Activated CD4-positive, alpha-beta T cell treated with anti-CD3 and anti-CD28 coated beads for 48 hours (primary cell): ENCODE measurements around the gene IRF7.

Experiments used
- DNase-seq: peaks from one replicate; pipeline ENCODE4 v3.0.0-alpha.2; 2020

Gene IRF7

DNA sequence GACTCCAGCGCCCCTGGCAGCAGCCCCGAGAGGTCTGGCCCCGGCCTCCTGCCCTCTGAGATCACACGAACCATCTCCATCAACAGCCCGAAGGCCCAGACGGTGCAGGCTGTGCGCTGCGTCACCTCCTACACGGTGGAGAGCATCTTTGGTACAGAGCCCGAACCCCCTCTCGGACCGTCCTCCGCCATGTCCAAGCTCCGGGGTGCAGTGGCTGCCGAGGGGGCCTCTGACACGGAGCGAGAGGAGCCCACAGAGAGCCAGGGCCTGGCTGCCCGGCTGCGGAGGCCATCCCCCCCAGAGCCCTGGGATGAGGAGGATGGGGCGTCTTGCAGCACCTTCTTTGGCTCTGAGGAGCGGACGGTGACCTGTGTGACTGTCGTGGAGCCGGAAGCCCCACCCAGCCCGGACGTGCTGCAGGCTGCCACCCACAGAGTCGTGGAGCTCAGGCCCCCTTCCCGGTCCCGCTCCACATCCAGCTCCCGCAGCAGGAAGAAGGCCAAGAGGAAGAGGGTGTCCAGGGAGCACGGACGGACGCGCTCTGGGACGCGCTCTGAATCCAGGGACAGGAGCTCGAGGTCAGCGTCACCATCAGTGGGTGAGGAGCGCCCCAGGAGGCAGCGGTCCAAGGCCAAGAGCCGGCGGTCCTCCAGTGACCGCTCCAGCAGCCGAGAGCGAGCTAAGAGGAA is 7.6 kb downstream of the IRF7 start:
- DNase-seq: no peak

DNA sequence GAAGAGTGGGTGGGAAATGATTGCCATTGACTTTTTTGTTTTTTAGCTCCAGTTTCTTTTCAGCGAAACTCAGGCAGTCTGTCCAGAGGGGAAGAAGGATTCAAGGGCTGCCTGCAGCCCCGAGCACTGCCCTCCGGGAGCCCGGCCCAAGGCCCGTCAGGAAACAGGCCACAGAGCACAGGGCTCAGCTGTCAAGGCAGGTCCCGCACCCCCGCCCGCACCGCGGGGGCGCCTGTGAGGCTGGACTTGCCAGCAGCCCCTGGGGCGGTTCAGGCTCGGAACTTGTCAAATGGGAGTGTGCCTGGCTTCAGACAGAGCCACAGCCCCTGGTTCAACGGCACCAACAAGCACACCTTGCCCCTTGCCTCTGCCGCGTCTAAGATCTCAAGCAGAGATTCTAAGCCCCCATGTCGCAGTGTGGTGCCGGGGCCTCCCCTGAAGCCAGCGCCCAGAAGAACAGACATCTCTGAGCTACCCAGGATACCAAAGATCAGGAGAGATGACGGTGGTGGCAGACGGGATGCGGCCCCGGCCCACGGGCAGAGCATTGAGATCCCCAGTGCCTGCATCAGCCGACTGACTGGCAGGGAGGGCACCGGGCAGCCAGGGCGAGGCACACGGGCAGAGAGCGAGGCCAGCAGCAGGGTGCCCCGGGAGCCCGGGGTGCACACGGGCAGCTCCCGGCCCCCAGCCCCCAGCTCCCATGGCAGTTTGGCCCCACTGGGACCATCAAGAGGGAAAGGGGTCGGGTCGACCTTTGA is 8.6 kb downstream of the IRF7 start:
- no peak for DNase-seq

DNA sequence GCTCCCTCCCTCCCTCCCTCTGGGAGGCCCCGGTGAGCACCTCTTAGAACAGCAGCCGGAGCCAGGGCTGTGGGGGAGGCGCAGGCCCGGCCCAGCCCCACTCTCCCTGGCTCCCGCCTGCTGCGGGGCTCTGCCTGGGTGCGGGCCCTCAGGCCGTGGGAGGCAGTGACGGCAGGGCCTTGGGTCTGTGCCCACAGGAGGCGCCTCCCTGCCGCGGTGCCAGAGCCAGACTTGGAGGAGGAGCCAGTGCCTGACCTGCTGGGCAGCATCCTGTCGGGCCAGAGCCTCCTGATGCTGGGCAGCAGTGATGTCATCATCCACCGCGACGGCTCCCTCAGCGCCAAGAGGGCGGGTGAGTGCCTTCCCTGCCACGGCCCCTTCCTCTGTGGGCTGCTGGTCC is 9.5 kb downstream of the IRF7 start:
- DNase-seq: no peak

DNA sequence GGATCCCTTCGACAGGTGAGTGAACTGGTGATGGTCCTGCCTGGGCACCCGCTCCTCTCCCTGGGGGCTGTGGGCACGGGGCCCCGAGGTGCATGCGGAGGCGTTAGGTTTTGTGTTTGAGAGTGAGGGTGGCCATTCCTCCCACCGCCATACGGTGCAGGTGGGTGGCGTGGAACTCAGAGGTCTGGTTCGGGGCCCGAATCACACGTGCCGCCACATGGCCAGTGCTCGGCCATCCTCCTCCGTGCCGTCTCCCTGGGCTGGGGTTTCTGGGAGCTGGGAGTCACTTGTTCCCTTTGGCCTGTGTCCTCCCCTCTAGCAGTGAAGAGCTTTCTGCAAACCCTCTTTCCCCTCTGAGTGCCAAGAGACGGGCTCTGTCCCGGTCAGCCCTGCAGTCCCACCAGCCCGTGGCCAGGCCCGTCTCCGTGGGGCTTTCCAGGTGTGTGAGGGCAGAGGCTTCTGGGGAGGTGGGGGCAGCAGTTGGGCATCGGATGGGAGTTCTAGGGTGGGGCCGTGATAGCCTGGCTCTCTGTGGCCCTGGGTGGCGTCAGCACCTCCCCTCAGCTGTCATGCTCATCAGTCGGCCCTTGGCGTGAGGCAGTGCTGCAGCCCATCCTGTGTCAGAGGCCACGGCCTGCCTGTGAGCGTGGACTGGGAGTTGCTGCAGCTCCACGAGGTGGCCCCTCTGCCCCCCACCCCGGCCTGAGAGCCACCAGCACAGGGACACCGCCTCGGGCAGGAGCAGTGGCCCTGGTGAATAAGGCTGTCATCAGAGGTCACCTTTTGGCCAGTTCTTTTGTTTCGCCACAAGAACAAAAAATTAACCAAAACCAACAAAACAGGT is 10.2 kb downstream of the IRF7 start:
- DNase-seq: no peak

DNA sequence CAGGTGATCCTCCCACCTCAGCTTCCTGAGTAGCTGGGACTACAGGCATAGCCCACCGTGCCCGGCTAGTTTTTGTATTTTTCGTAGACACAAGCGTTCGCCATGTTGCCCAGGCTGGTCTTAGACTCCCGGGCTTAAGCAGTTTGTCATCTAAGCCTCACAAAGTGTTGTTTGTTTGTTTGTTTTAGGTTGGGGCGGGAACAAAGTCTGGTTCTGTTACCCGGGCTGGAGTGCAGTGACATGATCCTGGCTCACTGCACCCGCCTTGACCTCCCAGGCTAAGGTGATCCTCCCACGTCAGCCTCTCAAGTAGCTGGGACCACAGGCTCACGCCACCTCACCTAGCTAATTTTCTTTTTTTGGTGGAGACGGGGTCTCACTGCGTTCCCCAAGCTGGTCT is 12.6 kb downstream of the IRF7 start:
- no peak for DNase-seq

DNA sequence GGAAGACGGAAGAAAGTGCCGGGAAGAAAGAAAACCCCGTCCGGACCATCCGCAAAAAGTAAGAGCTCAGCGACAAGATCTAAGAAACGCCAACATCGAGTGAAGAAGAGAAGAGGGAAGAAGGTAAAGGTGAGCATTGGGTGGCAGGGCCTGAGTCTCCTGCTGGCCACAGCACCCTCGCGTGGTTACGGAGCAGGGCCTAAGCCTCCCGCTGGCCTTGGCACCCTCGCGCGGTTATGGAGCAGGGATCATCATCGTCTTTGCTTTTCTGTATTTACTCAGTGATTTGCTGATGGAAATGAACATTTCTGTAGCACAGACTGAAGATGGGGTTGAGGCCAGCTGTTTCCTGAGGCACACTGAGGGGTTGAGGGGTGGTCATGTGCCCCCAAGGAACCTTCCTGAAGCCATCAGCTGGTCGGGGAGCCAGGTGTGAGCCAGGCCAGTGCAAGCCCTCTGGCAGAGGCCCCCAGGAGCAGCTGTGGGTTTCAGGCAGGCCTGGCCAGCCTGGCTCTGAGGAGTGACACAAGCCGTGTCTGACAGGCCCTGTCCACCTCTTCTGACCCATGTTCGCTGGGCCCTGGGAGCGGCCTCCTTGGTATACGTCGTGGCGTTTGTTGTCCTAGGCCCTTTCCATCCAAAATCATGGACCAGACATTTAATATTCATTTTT is 14.0 kb downstream of the IRF7 start:
- DNase-seq: no peak

DNA sequence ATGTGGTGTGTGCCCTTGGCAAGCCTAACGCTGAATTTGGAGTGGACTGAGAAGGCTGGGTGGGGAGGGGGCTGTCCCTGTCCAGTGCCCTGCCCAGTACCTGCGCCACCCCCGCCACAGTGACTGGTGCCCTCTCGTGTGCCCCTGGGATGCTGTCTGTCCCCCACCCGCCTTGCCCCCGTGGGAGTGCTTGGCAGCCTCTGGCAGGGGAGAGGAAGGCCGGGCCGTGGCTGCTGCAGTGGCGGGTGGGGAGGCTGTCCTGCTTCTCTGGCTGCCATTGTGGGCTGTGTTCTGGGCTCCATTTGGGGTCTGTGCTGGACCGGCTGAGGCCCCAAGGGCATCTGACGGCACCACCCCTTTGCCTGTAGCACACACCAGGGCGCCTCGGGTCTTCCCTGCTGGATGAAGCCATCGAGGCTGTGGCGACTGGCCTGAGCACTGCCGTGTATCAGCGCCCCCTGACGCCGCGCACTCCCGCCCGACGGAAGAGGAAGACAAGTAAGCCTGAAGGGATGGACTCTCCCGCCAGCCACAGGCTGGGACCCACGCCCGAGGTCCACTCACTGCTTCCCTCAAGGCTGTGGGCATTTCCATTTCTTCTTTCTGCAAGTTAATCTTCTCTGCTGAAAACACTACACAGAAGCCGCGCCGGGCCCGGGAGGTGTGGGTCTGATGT is 17.6 kb downstream of the IRF7 start:
- no peak for DNase-seq

DNA sequence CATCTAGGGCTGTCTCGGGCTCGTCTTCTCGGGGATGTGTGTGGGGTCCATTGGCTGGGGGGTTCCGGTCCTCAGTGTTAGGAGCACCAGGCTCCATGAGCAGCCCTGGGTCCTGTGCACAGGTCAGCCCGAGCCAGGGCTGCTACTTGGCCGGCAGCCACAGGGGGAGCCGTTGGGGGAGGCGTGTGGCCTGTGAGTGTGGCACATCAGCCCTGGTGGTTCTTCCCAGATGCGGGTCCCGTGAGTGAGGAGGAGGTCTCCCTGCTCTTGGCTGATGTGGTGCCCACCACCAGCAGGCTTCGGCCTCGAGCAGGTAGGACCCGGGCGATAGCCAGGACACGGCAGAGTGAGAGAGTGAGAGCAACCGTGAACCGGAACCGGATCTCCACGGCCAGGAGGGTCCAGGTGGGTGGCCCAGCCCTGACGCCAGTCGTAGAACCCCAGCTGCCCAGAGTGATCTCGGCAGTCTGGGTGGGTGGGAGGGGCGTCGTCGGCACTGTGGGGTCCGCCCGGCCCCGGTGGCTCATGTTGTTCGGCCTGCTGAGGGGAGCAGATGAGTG is 18.5 kb downstream of the IRF7 start:
- DNase-seq: no peak

DNA sequence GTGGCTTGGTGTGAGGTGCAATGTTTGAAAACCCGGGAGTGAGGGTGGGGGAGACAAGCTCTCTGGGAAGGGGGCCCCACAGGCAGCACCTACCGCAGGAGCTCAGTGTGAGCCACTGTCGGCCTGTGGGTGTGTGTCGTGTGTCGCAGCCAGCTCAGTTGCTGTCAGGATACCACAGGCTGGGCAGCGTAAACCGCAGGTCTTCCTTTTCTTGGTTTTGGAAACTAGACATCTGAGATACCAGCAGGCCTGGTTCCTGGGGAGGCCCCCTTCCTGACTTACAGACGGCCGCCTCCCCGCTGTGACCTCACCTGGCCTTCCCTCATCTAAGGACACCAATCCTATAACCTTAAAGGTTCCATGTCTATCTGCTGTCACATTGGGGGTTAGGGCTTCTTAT is 19.4 kb downstream of the IRF7 start:
- DNase-seq: no peak

DNA sequence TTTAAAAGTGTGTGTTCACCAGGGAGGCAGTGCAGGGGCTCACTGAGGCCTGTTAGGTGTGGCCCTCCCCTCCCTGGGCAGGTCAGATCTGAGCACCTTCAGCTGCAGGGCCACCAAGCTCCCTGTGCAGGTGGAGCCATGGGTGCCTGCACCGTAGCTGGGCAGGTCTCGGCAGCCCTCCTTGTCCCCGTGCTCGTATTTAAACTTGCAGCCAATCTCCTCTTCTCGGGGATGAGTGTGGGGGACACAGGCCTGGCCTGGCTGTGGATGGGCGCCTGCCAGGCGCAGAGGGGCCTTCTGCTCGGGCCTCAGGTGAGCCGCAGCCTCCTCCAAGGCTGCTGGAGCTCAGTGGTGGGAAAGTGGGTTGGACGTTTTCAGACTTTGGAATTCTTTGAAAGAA is 20.4 kb downstream of the IRF7 start:
- no peak for DNase-seq

DNA sequence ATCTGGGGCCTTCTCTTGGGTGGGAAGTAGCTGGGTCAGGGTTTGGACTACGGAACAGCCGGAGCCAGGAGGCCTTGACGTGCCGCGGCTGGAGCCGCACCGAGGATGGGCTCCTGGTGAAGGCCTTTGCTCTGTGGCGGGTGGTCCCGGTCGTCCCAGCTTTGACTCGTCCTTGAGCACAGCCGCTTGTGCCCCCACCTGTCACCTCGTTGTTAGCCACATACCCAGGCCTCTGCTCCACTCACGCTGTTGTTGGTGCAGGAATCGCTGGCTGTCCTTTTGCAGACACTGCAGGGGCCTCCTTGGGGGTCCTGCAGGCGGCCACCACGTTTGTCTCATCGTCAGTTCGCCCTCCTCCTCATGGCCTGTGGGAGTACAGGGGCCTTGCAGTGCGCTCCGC is 22.4 kb downstream of the IRF7 start:
- DNase-seq: no peak

DNA sequence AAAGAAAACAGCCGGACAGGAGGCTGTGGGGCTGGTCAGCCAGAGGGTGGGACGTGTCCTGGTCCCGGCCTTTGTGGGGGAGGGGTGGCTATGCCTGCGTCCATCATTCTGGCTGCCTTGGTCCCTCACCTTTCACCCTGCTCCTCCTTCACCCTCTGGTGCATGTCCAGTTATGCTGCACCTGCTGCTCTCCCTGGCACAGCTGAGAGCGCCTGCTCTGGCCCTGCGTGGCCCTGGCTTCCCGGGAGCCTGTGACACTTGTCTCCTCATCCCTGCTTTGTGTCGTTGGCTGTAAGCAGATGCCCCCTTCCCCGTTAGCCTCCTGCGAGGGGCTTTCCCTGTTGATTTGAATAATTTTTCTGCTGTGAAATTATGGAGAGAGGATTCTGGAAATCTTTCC is 22.8 kb downstream of the IRF7 start:
- no peak for DNase-seq

DNA sequence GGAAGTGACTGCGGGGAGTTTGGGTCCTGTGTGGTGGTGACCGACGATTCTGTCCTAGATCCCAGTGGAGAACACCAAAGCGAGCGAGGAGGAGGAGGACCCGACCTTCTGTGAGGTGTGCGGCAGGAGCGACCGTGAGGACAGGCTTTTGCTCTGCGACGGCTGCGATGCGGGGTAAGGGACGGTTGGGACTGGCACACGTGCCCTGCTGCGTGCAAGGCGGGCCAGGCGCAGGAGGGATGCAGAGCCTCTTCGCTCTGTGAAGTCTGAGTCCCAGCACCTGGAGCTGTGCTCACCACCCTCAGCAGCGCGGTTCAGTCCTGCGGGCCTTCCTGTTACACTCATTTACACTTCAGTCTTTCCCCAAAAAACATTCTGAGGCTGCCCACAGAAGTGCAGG is 23.2 kb downstream of the IRF7 start:
- DNase-seq: no peak

DNA sequence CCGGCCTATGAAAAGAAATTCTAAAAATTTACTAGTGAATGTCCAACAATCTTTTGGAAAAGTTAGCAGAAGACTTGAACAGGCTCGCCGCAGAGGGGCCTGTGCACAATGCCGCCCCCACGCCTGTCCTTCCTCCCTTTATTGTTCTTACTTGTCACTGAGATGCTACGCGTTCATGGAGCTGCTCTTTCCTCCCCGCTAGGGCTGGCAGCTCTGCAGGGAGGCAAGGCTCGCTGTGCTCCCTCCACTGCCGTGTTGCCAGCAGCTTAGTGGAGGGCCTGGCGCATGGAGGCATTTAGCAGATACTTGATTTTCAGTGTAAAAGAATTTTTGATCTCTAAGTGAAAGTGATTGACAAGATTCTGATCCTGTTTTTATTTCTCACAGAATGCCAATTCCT is 24.8 kb downstream of the IRF7 start:
- DNase-seq: no peak

DNA sequence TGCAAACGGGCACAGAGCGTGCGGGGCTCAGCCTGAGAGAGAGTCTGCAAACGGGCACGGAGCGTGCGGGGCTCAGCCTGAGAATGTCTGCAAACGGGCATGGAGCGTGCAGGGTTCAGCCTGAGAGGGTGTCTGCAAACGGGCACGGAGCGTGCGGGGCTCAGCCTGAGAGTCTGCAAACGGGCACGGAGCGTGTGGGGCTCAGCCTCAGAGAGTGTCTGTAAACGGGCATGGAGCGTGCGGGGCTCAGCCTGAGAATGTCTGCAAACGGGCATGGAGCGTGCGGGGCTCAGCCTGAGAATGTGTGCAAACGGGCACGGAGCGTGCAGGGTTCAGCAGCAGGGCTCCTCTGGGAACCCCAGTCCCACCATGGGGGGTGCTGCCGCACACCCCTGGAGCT is 26.0 kb downstream of the IRF7 start:
- DNase-seq: no peak

DNA sequence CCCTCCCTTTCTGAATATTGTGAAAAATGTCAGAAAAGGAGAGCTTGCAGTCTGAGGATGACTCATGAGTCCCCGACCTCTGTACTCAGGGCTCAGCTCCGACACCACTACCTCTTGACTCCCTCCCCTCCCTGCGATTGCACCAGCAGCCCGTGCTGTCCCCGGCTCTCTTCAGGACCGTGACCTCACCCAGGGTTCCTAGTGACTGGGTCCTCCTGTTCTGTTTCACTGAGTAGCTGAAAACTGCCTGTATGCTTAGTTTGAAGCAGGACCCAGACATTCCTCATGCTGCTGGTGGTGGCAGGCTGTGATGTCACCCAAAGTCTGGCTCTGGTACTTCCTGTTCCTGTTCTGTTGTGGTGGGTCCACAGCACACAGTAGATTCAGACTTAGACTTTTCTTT is 27.8 kb downstream of the IRF7 start:
- peak; percentile 83 for DNase-seq

DNA sequence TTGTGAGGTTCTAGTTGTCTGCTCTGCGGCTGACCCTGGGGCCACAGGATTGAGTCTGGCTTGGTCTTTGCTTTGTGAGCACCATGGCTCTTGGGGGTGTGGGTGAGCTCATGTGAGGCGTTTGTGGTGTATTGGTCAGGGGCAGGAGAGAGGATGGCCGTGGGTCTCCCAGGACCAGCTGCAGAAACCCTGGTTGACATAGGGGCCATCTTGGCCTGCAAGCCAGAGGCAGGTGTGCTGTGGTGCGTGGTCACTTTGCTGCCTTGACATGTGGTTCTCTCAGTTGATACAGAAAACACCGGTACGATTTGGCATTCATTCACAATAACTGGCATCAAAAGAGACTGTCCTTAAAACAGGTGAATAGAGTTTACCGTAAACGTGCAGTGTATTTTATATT is 28.2 kb downstream of the IRF7 start:
- no peak for DNase-seq

DNA sequence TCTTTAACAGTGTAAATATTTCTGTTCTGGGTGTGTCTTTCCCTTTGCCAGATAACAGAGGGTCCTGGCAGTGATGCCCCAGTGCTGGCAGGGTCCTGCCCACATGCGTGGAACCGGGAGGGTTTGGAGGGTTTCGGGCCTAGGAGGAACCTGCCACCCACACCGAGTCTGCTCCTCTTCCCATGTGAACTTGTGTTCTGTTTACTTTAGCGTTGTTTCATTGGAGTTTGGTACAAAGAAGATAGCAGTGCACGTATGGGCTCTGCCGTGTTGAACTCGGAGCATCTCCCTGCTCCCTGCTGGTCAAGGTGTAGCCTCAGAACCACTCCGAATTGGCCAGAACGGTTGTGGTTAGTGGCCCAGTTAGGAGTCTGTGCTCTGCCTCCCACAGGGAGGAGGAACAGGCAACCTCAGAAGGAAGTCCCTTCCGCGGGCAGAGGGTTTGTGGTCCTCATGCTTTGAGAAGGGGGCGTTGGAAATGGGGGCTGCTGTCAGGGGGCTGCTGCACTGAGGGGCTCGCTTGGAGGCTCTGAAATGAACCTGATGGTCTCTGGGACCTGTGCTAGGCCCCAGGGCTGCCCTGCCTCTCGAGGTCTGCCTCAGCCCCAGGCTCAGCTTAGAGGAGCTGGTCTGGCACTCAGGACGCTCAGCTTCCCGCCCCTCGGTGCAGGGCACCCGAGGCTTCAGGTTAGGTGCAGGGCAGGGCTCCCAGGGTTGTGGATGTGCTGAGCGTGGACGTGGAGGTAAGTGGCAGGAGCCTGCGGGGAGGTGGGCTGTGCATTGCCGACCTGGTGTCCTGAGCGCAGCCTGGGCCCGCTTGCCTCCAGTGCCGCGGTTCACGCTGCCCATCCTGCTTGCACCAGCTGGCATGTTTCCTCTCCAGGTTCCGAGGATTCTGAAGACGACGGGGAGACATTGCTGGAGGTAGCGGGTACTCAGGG is 29.1 kb downstream of the IRF7 start:
- DNase-seq: no peak

DNA sequence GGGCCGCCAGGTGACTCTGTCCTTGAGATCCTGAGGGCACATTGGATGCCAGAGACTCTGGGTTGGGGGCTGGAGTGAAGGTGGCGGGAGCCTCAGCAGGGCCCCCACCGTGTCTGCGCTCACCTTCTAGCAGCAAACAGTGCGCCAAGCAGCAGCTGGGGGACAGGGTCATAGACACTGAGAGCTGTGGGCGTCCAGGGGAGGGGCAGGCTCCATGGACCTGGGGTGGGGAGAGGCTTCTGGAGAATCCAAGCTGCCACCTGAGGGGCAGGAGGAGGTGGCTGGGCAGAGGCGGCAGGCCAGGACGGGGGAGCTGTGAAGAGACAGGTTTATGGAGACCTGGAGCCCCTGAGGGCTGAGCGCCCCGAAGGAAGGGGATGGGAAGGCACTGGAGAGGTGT is 31.5 kb downstream of the IRF7 start:
- no peak for DNase-seq

DNA sequence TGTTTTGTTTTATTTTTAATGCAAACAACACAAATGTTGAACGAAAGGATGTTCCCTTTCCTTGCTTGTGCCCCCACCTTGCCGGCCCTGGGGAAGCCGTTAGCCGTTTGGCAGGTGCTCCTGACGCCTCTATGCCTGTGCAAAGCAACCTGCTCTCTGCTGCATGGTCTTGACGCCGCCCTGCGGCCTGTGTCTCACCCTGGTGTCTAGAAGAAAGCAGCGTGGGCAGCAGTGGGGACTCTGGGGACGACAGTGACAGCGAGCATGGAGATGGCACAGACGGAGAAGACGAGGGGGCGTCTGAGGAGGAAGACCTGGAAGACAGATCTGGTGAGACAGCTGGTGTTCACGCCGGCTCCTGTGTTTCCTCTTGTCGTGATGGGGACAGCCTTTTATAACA is 34.0 kb downstream of the IRF7 start:
- DNase-seq: no peak

DNA sequence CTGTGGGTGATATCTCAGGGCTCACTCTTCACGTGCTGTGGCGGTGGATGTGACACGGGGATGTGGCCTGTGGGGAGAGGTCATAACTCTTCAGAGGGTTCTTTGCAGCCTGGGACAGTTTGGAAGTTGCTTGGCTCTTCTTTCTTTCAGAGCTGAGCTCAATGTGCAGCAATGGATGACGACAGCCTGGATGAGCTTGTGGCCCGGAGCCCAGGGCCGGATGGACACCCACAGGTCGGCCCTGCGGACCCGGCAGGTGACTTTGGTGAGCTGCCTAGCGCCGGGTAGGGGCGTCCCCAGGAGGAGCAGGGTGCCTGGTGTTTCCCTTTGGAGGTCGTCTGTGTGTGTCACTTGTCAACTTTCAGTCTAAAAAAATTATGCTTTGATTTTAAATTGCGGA is 34.4 kb downstream of the IRF7 start:
- DNase-seq: no peak
